Erythroblast (primary cell): Measurements from ENCODE around the gene ZNF500.

Source experiments
- GATA1 ChIP-seq: IDR thresholded peaks from 2 replicates; pipeline ENCODE4 v1.6.1; 2011; ENCODE audit warnings: low read depth, mild to moderate bottlenecking, control low read depth, low read length, moderate library complexity
- POLR2A ChIP-seq: IDR thresholded peaks from 2 replicates; pipeline ENCODE4 v1.6.1; 2011; ENCODE audit warnings: mild to moderate bottlenecking, low read length

- TF ChIP-seq POLR2A (no peak), GATA1 (no peak)
Observed at GRCh38 chr16:4743226-4743878, 23.6 kb downstream of the ZNF500 start.
